NCI-H1436 treated with DMSO at 0.1 percent for 48 hours (cell line): ENCODE measurements around the gene FAM3A.
"Not testable (repeated sequence)": the region's sequence is repeated elsewhere in the genome, so short reads cannot be mapped to it uniquely, and the experiment has no call there.

Source experiments
- DNase-seq: peaks from one replicate; lab custom pipeline; 2025; lab: John Stamatoyannopoulos, UW

FAM3A gene

DNA sequence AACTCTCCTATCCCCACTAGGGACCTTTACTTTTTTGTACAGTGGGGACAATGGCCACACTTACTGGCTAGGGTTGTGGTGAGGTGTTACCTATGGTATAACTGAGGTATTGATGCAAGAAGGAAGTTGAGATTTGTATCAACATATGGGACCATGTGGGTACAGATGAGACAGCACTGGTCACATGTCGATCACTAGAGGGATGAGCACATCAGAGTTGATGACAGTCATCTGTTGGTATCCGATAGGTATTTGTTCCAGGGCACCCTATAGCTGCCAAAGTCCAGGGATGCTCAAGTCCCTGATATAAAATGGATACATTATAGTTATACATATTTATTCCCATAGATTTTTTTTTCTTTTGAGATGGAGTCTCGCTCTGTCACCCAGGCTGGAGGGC, 13.0 kb downstream of the FAM3A start:
- DNase-seq = no peak

DNA sequence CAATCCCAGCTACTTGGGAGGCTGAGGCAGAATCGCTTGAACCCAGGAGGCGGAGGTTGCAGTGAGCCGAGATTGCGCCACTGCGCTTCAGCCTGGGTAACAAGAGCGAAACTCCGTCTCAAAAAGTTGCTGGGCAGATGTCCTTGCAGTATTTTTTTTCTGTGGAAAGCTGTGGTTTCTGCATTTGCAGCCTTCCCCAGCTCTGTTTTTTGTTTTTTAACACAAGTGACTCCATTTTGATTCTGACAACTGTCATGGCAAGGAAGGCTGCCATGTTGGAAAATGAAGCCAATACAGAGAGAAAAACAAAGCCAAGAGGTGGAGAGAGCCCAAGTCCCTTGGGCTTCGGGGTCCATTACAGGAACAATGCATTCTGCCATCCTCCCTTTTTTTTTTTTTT, 13.9 kb downstream of the FAM3A start:
- no peak for DNase-seq

DNA sequence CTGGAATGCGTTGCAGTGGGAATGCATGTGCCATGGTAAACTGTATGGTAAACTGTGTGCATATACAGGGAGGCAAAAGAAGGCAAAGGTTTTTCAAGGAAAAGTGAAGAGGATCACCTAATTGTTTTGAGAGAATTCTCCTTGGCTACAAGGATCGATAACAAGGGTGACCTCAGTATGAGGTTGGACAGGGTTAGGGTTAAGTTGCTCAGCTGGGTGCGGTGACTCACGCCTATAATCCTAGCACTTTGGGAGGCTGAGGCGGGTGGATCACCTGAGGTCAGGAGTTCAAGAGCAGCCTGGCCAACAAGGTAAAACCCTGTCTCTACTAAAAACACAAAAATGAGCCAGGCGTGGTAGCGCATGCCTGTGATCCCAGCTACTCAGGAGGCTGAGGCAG, 14.6 kb downstream of the FAM3A start:
- DNase-seq = not testable (repeated sequence)

DNA sequence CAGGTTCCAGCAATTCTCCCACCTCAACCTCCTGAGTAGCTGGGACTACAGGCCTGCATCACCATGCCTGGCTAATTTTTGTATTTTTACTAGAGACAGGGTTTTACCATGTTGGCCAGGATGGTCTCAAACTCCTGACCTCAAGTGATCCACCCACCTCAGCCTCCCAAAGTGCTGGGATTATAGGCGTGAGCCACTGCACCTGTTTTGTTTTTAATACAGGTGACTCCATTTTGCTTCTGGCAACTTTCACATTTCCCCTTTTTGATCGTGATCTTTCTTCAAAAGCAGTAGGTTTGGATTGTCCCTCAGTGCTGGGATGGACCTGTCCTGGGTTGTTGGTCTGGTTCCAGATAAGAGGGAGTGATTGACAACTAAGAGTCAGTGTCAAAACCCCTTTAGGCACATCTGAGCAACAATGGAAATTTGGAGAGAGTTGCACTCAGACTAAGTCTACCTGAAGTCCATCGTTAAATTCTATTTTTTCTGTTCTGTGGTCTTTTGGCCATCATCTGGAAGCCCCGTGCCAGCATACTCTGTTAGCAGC, 19.4 kb downstream of the FAM3A start:
- not testable (repeated sequence) for DNase-seq

DNA sequence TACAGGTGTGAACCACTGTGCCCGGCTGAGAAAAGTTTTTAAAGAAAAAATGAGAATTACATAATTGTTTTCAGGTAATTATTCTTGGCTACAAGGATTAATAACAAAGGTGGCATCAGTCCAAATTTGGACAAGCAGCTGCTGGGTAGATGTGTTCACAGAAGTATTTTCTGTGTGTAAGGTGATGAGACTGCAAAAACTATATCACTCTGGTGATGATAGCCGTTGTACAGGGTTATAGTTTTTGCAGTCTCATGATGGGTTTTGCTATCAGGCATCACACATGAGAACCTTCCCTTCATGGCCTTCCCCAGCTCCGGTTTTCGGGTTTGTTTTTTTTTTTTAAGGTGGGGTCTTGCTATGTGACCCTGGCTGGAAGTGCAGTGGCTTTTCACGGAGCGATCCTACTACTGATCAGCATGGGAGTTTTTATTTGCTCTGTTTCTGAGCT, 20.5 kb downstream of the FAM3A start:
- DNase-seq = no peak

DNA sequence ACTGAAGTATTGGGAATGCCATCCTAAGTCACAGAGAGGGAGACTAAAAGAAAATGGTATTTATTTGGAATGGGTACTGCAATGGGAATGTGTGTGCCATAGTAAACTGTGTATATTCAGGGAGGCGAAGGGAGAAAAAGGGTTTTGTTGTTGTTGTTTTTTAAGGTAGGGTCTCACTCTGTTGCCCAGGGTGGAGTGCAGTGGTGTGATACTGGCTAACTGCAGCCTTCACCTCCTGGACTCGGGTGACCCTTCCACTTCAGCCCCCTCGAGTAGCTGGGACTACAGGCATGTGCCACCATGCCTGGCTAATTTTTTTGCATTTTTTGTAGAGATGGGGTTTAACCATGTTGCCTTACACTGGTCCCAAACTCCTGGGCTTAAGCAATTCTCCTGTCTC, 21.3 kb downstream of the FAM3A start:
- DNase-seq = no peak

DNA sequence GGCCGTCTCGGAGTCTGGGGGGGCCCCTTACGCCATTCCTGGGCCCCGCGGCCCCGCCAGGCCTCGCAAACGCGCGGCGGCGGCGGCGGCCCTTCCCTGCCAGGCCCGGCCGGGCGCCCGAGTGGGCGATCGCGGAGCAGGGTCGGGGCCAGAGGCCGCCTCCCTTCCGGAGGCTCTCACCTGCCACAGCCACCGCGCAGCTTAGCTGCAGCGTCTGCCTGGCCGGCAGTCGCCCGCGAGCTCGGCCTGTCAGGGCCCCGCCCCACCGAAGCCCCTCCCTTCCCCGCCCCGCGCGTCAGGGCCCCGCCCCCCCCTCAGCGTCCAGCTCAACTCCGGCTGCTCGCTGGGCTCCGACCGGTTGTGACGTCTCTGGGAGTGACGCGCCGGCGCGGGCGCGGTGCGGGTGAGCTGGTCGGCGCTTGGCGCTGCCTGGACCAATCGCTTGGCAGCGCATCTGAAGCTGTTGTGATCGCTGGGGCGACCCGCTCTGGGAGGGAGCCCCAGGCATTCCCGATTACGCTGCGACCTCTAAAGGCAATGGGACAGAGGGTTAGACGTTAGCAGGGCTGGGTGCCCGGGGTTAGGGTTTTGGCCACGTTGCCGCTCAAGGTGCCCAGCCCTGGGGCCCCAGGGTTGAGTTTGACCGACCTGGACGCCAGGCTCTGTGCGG, 25.5 kb downstream of the FAM3A start, which contains the start of gene SLC10A3:
SLC10A3 (minus strand) TSS at position 216 of the 670 bp plus-strand sequence. CDS start 1,689 bp downstream, outside the sequence.
- peak; percentile 68 for DNase-seq

DNA sequence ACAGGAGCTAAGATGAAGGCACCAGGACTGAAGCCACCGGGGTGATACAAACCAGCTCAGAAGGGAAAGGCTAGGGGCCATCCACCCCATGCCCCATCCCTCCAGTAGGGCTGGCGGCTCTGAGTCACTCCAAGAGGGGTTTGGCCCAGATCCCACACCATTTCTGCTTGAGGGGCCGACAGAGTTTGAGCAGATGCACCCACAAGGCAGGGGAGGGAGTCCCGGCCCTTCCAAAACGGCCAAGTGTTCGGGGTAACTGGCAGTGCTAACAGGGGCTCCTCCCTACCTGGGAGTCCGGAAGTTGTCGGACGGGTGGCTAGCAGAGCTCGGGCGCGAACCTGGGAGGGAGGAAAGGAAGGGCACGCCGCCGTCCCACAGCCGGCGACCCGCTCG, 26.0 kb downstream of the FAM3A start:
- no peak for DNase-seq

DNA sequence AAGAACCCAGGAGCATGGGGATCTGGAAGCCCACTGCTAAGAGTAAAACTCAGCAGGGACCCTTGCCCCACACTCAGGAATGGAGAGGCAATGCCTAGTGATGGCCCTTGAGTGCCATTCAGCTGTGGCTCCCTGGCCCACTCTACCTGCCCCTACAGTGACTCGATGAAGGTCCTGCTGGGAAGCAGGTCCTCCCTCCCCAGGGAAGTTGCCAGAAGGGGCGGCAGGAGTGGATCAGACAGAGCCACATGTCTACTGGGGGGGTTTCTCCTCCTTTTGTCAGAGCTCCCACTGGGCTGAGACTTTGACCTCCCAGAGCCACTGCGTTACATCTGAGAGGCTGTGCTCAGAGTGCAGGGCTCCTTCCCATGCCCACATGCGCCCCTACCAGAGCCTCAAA, 26.9 kb downstream of the FAM3A start:
- DNase-seq = no peak

DNA sequence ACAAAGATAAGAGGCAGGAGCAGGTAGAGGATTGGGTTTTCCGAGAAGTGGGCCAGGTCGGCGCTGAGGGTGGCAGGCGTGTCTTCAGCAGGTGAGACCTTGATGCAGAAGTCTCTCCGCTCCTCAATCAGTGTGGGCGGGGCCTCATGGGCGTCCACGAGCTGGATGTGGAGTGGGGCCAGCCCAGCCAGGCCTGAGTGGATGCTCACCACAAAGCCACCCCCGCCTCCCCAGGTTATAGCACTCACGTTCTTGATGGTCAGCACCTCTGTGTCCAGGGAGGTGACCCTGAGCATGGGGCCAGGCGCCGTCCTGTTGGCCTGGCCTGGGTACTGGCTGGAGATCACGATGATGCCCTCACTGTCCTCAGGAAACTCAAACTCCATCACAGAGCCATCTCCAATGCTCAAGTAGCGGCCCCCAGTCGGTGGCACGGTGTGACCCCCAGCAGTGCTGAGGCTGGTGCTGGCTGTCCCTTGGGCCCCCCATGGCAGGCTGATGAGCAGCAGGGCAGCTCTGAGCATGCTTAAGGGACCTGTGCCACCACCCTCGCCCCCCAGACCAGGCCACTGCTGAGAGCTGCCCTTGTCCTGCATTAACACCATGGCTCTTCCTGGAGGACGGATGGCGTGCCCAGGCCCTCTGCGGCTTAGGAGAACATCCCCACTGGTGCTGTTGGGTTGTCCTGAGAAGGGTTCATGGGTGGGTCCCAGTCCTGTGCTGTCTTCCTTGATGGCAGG, 27.5 kb downstream of the FAM3A start:
- DNase-seq = no peak

DNA sequence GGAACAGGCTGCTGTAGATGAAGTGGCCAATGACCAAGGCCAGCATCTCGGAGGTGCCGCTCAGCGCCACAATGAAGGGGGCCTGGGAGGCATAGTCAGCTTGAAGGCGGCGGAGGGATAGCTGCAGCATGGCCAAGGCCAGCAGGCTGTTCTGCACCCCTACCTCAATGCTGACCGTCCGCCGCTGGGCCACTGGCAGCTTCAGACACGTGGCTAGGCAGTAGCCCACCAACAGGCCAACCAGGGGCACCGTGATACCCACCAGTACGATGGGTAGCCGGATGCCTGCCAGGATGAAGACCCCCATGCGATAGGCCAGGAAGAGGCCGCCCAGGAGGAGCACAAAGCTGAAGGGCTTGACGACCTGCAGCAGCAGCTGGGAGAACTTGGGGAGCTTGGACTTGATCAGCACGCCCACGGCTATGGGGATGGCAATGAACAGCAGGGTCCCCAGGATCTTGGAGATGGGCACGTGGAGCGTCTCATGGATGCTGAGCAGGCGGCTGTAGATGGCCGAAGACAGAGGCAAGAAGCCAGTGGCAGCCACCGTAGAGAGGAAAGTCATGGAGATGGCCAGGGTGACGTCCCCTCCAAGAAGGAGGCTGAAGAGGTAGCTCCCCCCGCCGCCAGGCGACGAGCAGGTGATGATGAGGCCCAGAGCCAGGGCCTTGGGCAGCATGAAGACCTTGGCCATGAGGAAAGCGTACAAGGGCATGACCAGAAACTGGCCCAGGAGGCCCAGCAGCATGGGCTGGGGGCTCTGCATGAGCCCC, 28.3 kb downstream of the FAM3A start:
- DNase-seq = no peak

DNA sequence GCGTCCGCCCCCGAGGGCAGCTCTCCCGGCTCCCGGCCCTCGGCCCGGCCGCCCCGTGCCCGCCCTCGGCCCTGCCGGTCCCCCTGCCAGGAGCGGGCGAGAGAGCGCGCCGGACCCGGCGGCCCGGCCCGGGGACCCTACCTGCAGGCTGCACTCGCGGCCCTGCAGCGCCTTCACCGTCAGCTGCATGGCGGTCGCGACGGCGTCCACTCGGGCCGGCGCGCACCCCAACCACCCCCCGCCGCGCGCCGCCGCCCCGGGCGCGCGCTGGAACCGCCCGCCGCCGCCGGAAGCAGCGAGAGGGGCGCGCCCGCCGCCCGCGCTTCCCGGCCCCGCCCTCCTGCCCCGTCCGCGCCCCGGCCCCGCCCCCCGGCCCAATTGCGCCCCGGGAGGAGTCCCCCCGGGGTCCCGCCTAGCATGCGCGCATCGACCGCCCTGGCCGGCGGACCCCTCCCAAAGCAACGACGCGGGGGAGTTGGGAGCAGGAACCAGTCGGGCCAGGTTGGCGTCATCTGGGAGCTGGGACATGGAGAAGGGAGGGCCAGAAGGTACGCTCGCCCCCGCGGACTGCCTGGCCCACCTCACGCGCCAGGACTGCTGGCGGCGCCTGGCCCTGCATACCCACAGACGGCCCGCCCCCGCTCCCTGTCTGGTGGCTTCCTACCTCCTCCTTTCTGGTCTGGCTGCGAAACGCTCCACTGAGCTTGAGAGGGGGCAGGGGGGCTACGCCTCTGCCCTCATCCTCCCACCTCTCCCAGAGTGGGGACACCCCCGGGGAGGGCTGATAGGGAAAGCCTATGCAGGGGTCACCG, 29.4 kb downstream of the FAM3A start, which contains the start of gene UBL4A:
UBL4A (minus strand) TSS at position 220 of the 812 bp plus-strand sequence; CDS start at position 189, 31 bp downstream.
- no peak for DNase-seq

DNA sequence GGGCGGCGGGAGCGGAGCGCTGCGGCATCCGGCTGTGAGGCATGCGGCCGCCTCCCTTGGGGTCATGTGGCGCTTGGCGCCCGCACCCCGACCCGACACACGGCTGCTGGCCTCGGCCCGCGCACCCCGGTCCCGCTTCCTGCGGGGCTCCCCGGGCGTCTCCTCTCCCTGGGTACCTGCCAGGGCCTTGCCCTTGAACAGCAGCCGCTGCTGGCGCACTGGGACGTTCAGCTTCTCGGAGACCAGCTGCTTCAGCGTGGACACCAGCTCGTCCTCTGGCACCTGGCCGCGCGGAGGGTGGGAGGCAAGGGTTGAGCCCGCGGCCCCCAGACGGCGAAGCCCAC, 30.0 kb downstream of the FAM3A start:
- DNase-seq = no peak

DNA sequence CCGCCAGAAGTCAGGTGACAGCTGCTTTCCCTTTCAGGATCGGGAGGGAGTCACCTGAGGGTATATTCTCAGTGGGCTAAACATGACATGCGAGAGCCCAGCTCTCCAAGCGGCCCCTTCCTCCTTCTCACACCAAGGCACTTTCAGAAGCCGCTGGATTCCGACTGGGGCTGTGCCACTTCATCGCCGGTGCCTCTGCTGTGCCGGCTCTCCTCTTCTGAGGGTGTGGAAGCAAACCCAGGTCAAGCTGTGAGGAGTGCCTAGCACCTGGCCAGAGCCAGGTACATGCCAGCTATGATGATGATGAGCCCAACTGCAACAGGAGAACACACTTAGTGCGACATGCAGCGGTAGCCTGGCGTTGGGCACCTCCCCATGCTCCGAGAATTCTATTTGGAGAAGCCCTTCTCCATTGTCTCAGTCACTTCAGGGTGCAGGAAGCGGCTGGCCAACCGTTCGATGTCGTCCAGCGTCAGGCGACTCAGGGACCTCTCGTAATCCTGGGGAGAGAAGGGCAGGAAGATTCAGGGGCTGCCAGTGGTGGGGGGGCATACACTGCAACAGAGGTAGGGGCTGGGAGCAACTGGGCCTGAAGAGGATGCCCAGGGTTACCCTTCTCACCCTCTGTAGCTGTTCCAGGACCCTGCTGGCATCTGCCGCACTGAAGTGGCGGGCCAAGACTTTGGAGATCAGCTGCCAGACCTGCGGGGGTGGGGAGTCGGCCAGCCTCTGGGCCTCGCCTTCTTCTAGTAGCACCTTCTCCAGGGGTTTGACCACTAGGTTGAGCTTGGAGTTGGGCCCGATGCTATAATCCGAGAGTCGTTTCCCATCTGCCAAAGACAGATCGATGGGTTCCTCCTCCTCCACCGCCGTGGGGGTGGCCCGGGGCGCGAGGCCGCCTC, 30.6 kb downstream of the FAM3A start:
- no peak for DNase-seq

DNA sequence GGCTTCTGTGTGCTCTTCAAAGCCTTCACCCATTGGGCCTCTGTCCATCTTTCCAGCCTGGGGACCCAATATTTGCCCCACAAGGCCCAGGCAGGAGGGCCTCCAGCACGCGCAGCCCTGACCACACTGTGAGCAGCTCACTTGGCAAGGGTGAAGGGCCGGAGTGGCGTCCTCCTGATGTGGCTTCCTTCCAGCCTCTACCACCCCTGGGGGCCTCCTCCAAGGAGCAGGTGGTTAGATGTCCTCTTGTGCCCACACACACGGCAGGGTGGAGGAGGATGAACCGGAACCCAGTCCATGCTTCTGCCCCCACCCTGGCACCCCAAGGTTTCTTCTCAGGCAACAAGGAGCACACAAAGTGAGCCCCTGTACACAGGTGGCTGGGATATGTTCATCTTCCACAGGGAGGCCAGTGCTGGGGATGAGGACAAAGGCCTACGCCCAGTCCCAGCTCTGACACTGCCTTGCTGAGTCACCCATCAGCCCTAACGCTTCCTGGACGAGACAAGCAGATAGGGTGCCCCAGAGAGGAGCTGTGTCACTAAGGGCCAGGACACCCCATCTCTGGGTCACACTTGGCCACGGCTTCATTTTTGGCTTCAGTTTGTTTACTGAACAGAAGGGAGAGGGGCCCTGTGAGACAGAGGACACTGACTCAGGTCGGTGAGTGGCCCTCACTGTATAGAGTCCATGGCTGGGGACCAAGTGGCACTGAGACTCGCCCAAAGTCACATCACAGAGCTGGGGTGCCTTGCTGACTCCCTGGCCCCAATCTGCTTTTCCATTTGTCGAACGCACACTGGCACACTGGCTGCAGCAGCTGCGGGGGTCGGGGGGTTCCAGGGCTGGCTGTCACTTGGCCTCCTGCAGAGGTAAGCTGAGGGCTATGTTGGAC, 31.5 kb downstream of the FAM3A start:
- DNase-seq = no peak

DNA sequence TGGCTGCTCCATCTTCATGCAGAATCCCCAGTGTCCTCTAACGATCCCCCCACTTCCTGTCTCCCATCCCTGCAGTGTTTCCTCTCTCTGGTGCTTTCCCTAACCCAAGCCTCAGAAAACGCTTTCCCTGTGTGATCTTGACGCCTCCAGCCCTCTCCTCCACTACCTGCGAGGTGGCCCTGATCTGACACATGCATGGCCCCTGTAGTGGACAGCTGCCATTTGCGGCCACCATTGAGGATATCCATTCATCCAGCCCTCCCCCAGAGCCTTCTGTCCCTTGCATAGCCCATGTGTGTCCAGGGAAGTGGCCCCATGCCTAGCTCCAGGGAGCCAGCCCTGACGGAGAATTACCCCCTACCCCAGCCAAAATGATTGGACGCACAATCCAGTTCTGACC, 32.7 kb downstream of the FAM3A start:
- DNase-seq = no peak

DNA sequence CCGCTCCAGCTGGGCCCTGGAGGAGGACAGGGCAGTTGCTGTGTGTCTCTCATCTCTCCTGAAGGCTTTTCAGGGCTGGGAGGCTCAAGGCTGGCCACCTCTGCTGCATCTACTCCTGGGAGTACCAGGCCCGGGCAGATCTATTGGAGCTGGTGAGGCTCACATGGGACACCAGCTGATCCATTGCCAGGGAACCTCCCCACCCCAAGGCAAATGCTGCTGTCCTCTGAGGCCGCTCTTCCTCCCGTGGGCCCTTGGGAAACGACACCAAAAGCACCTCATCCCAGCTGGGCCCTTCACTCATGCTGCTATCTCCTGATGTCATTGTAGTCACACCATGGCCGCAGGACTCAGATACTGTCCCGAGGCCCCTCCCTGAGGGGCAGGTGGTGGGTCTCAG, 33.2 kb downstream of the FAM3A start:
- no peak for DNase-seq

DNA sequence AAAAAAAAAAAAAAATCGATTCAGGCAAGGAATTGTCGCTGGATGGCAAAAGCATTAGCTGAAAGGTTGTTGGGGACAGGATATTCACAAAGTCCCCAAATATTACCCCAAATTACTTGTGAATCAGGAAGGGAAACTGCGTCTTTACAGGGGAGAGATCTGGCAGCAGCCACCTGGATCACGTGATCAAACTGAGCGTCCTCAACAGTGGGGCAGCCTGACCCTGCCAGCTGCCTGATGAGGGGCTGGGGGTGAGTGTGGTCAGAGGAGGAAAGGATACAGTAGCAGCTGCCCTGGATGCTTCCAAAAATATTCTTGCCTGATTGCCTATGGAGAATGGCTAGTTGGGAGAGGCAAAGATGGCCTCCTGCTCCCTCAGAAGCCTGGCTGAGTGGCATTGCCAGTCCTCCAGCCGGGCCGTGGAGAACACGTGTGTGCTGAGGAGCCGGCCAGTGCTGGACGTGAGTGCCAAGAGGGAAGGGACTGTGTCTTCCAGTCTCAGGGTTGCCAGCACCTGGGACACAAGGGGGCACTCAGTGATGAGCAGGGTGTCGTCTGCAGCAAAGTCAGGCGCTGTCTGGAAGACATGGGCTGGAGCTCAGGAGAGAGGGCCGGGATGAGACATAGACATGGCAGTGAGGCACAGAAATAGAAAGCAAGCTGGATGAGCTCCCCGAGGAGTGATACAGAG, 34.0 kb downstream of the FAM3A start:
- DNase-seq = no peak

DNA sequence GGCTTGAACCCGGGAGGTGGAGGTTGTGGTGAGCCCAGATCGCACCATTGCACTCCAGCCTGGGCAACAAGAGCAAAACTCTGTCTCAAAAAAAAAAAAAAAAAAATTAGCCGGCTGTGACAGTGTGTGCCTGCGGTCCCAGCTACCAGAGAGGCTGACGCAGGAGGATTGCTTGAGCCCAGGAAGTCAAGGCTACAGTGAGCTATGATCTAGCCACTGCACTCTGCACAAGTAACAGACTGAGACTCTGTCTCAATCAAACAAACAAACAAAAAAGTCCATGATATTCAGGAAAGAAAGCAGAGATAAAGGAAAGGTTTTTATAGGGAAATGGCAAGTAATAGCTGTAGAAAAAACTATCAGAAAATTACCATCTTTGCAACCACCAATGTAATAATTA, 34.8 kb downstream of the FAM3A start:
- DNase-seq = no peak
